ENCODE measurements around the gene OSBPL5. TPM values are rescaled to one million over a fixed set of nuclear protein-coding genes. Genes with fewer than 3 reads are reported as not detected.

The OSBPL5 gene
- total RNA-seq, 1 experiment from 2014 or later = 16.1 TPM

DNA sequence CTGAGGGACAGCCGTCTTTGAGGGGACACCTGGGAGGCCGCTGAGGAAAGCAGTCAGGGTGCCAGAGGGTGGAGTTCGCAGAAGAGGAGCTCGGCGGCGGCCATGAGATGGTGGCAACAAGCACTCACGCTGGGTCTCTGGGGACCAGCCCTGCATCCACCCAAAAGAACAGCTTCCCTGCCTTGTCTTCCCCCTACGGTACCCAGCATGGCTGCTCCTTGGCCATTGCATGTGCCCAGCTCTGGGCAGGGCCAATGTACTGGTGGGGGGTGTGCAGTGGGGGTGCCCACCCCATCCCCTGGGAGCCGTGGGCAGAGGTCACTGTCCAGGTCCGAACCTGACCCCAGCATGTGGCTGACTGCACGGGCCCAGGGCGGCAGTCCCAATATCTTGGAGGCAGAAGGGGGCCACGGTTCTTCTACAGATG is 42.3 kb downstream of the OSBPL5 start:
- H3K79me1 ChIP-seq (ENCODE audit: insufficient read depth, low read depth, low read length, poor library complexity, severe bottlenecking) = no peaks in the 10 kb centered on the region
- no peak overlapping the region for H2BK12ac ChIP-seq (ENCODE audit: insufficient read length, low read depth, low read length)
- no peaks in the 10 kb centered on the region for H3K27me3 ChIP-seq (ENCODE audit: insufficient read depth, low read length)
- no peak overlapping the region for H3K56ac ChIP-seq (ENCODE audit: insufficient read length, low read depth, low read length)
- H3K4me1 ChIP-seq (ENCODE audit: insufficient read depth, low read length) = no peaks in the 10 kb centered on the region
- H4K20me1 ChIP-seq (ENCODE audit: control insufficient read depth, insufficient read depth, insufficient read length) = peaks cover 2% of the 10 kb centered on the region
- H3K9me3 Mint-ChIP-seq = peaks cover 2 to 7% of the 10 kb centered on the region in 2 experiments
- H3K4me2 ChIP-seq (ENCODE audit: insufficient read depth, insufficient read length, low read length) = no peak overlapping the region
- H3K79me2 ChIP-seq (ENCODE audit: insufficient read depth, low read length) = no peaks in the 10 kb centered on the region
- H3K9me3 ChIP-seq (ENCODE audit: control insufficient read depth, low read depth, low read length) = no peaks in the 10 kb centered on the region
- H3K4me1 Mint-ChIP-seq = 0 out of 4 replicates have a peak, but pooled peaks cover 2 to 3% of the 10 kb centered on the region in 2 experiments
- H2BK5ac ChIP-seq (ENCODE audit: insufficient read length, low read length) = no peak overlapping the region
- no peak overlapping the region for H4K5ac ChIP-seq (ENCODE audit: insufficient read length, low read depth, low read length)
- no peak overlapping the region for H2BK15ac ChIP-seq (ENCODE audit: low read depth, low read length)
- no peaks in the 10 kb centered on the region for H3K27me3 Mint-ChIP-seq (ENCODE audit: low read depth)
- H4K91ac ChIP-seq (ENCODE audit: insufficient read length, low read depth, low read length) = no peak overlapping the region
- H3K23me2 ChIP-seq (ENCODE audit: insufficient read length, low read depth, low read length, poor library complexity, severe bottlenecking) = no peaks in the 10 kb centered on the region
- H4K8ac ChIP-seq (replicated peaks; ENCODE audit: insufficient read length, low read depth, low read length) = no peak overlapping the region
- no peak overlapping the region for H3K23ac ChIP-seq (ENCODE audit: insufficient read length, low read depth, low read length)
- peaks cover 9 to 21% (median 13%) of the 10 kb centered on the region in 3 experiments for H3K36me3 Mint-ChIP-seq (ENCODE audit: insufficient read depth in 1 of 3, low read depth in 3 of 3)
- H3K27ac ChIP-seq (ENCODE audit: insufficient read length, low read depth, low read length) = no peak overlapping the region
- no peak overlapping the region for H3K18ac ChIP-seq (ENCODE audit: insufficient read length, low read depth, low read length)
- no peak for DNase-seq
- no peak overlapping the region for H2BK20ac ChIP-seq (ENCODE audit: low read depth, low read length, poor library complexity, severe bottlenecking)
- H3K9ac ChIP-seq (ENCODE audit: extremely low read depth, insufficient read length, low read length) = no peak overlapping the region
- H3K4me3 Mint-ChIP-seq = no peak overlapping the region
- H3K27ac Mint-ChIP-seq = no peak overlapping the region
- TF ChIP-seq, protein P1, sequence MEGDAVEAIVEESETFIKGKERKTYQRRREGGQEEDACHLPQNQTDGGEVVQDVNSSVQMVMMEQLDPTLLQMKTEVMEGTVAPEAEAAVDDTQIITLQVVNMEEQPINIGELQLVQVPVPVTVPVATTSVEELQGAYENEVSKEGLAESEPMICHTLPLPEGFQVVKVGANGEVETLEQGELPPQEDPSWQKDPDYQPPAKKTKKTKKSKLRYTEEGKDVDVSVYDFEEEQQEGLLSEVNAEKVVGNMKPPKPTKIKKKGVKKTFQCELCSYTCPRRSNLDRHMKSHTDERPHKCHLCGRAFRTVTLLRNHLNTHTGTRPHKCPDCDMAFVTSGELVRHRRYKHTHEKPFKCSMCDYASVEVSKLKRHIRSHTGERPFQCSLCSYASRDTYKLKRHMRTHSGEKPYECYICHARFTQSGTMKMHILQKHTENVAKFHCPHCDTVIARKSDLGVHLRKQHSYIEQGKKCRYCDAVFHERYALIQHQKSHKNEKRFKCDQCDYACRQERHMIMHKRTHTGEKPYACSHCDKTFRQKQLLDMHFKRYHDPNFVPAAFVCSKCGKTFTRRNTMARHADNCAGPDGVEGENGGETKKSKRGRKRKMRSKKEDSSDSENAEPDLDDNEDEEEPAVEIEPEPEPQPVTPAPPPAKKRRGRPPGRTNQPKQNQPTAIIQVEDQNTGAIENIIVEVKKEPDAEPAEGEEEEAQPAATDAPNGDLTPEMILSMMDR (conservative IDR thresholded peaks at IDR 0.05) = no peak
- WGBS (ENCODE audit: extremely low coverage, insufficient read length, low lambda C conversion rate) = no CpG with 5 or more reads among the region's 13 CpGs
- H3K4ac ChIP-seq (ENCODE audit: low read depth, low read length) = no peak overlapping the region
- H3T11ph ChIP-seq (ENCODE audit: low read length) = no peak overlapping the region
- H2BK120ac ChIP-seq (ENCODE audit: low read depth, low read length, poor library complexity, severe bottlenecking) = no peak overlapping the region
- H2AK5ac ChIP-seq (ENCODE audit: insufficient read length, low read length) = no peak overlapping the region
- no peak overlapping the region for H3K14ac ChIP-seq (ENCODE audit: insufficient read depth, low read length)
- H2AFZ ChIP-seq (ENCODE audit: low read length) = no peak overlapping the region
